ENCODE data around the gene DIMT1.

The DIMT1 gene

DNA sequence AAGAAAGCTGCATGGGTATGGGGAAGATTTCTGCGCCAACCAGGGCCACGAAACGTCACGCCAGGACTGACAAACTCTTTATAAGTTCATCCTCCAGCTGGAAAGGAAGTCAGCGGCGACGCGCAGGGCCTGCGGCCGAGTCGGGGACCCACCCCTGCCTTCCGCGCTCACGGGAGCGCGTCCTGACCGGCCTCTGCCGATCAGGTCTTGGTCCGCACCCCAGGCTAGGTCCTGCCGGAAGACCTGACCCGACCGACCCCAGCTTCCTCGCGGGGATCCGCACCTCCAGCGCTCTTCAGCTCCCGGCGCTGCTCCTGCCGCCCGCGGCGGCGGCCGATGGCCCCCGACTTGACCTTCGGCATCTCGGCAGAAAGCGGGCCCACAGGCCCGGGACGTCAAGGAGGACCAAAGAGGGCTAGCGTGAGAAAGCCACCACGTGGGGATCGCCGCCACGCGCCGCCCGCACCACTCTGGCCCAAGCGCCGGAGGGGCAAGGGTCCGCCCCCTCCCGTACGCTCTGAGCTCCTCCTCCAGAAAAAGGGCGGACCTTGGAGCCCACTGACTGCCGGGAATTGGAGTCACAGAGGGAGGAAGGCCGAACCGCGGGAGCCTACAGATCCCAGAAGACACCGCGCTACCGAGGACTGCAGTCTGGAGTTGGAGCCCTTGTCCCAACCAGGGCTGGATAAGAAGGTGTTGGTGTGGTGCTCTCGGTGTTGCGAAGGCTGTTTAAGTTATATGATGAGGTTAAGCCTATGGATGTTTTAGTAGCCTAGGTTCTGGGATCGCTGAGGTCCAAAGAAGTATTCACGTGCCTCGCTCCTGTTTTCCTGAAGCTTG is at the start of gene DIMT1:
DIMT1 (minus strand) TSS at position 495 of the 840 bp plus-strand sequence; CDS start at position 362, 133 bp downstream.
- DNase-seq (ENCODE audit: low read depth, low spot score): peak; percentile 87

DNA sequence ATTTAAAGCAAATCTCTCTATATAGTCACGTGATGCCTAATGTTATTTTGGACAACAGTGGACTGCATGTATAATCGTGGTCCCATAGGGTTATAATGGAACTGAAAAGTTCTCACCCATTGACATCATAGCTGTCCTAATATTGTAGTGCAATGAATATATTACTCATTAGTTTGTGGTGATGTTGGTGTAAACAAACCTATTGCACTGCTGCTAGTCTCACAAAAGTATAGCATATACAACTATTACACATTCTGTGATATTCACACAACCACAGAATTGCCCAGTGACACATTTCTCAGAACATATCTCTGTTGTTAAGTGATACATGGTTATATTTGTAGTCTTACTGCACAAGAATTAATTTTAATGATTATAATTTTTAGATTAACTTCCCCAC is 46.6 kb upstream of the DIMT1 start:
- DNase-seq (ENCODE audit: low read depth, low spot score): no peak

DNA sequence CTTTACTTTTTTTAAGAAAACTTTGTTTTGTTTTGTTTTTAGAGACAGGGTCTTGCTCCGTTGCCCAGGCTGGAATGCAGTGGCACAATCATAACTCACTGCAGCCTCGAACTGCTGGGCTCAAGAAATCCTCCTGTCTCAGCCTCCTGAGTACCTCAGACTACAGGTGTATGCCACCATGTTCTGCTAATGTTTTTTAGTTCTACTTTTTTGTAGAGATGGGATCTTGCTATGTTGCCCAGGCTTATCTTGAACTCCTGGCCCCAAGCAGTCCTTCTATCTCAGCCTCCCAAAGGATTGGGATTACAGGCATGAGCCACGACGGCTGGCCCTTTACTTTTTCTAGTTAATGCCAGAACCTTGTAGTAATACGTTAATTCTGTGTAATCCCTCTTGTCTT is 44.8 kb upstream of the DIMT1 start:
- DNase-seq (ENCODE audit: low read depth, low spot score): no peak

DNA sequence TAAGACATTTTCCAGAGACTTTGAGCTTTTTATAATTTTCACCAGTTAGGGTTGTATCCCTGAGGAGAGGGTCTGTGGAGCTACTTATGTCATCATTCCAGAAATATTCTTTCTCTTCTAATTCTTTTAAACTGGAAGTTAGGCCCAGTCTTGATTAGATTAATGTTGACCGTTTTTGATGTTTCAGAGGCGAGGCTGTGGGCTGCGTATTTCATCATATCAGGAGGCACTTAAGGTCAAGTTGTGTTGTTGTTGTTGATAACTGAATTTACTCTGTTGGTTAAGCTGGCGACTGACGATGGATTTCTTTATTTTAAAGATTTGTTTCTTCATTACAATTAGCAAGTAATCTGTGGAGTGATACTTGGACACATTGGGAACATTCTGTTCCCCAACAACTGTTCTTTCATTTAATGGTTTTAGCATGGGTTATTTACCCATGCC is 28.9 kb upstream of the DIMT1 start:
- DNase-seq (ENCODE audit: low read depth, low spot score): no peak

DNA sequence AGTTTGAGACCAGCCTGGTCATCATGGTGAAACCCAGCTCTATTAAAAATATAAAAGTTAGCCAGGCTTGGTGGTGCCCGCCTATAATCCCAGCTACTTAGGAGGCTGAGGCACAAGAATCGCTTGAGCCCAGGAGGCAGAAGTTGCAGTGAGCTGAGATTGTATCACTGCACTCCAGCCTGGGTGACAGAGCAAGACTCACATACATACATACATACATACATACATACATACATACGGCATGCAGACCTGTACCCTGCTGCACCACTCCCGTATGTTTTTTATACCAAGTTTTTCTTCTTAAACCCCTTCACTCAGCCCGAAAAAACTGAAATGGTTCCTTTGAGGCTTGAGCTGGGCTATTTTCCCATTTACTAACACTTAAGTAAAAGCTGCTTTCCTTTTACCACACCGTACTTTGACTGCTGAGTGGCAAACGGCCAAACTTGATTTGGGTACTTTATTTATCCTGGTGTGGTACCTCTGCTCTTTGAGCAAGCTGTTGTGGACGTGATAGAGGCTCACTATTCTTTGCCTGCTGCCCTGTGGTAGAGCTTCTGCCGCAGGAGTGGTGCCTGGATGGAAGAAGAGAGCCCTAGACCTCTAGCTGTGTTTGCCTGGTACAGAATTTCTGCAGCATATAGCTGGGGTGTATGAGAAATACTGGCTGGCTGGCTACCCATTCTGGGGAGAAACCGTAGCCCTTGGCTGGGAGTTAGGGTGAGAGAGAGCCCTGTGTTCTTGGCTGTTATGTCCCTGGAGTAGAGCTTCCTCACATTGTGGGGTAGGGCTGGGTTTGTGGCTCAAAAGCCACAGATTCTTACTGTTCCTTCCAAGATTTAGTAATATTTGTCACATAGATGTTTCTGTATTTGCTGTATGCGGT is 28.3 kb upstream of the DIMT1 start:
- DNase-seq (ENCODE audit: low read depth, low spot score): no peak

DNA sequence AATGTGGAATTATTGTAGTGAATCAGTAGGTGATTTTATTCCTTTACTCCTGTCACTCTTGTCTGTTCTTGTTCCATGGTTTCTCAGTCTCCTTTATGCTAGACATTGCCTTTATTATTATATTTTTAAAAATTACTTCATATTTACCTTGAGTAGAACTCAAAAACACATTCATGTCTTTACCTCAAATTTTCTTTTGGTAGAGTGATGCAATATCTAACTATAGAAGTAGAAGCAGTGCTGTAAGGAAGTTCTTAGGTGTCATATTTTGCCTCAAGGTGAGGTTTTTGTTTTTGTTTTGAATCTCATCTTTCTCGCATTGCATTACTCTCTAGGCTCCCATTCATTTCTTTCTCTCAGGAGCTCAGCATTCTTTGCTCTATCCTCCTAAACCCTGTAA is 21.1 kb upstream of the DIMT1 start:
- no peak for DNase-seq (ENCODE audit: low read depth, low spot score)

DNA sequence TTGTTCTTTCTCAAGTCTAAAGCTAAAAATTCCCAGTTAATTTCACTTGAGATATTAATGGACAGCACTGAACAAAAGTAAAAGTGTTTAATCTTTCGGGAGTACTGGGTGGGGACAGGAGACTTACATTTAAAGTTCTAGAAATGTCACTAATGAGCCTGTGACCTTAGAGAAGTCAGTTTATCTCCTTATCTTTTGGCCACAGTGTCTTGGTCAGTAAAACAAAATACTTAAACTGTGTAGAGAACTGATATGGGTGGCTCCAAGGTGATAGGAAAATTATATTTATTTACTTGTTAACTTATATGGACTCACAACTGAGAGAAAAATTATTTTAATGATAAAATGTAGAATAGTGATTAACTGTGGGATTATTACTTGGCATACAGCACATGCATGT is 17.7 kb upstream of the DIMT1 start:
- DNase-seq (ENCODE audit: low read depth, low spot score): no peak

DNA sequence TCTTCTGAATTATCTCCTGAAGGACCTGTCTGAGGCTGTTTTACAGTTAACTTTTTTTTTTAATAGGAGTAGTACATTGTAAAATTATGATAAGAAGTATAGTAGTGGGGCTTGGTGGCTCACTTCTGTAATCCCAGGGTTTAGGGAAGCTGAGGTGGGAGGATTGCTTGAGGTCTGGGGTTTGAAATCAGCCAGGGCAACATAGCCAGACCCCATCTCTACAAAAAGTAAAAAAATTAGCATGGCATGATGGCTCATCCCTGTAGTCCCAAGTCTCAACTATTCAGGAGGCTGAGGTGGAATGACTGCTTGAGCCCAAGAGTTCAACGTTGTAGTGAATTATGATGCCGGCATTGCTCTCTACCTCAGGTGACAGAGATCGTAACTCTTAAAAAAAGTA is 15.9 kb upstream of the DIMT1 start:
- DNase-seq (ENCODE audit: low read depth, low spot score): no peak

DNA sequence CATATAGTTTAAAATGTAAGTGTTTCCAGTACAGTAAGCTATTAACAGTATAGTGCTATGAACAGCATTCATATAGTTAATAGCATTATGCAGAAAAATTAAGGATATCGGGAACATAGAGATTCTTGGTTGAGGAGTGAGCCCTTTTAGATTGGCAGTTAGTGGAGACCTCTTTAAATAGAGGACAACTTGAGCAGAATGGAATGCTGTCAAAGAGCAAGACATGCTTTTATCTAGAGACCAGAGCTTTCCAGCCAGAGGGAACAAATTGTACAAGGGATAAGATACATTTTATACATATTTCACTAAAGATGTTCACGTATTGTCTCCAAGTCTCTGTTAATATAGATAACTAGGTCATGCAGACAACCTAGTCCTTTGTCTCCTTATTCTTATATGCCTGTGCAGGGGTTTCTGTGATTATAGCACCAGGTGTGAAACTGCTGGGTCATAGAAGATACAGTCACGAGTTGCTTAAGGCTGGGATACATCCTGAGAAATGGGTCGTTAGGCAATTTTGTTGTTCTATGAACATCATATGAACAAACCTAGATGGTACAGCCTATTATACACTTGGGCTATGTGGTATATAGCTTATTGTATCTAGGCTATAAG is 14.9 kb upstream of the DIMT1 start:
- no peak for DNase-seq (ENCODE audit: low read depth, low spot score)

DNA sequence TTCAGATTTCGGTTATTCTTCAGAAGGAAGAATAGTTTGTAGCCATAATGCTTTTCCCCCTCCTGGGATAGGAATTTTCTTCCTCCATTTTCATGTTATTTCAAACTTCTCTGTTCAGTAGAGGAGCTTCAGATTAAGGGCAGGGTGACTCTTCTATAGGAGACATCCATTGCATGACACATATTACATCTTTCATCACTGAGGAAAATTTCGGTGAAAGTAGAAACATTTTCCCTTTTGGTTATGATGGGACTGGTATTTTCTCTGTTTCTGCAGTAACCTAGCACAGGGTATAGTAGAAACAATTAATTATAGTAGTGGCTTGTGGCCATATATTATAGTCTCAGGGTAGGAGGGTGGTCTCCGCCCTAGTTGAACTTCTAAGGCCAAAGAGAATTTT is 10.0 kb upstream of the DIMT1 start:
- no peak for DNase-seq (ENCODE audit: low read depth, low spot score)

DNA sequence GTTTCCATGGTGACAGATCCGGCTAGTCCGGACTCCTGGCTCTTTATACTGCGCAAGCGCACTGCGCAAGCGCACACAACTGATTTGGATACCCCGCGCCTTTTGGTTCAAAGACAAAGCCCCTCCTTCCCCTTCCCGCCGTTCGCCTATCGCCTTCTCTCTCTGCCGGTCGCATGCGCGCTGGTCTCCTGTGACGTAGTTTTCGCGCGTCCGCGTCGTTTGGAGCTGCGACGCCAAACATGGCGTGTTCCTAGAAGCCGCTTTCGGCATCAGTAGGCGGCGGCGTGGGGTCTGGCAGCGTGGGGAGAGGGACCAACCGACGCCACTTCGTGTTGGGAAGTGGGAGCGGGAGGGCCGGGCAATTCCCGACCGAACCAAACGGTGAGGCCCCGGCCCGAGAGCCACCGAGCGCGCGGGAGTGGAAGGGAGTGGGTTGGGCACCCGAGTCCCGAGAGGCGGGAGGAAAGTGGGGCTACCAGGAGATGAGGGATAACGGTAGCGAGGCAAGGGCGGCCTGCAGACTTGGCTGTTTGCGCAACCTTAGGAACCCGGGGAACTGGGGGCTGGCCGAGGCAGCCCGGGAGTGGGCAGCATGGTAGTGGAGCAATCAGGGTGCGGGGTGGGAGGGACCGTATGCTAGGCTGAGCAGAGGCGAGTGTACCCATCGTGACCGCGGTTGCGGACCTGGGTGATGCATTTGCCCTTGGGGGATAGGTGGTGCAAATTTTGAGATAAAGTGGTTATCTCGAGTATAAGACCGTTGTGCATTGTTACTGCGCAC is 9.0 kb upstream of the DIMT1 start, which contains the start of gene IPO11:
IPO11 (plus strand) TSS at position 215 of the 781 bp plus-strand sequence. CDS start 24,517 bp downstream, outside the sequence.
- peak; percentile 96 for DNase-seq (ENCODE audit: low read depth, low spot score)

DNA sequence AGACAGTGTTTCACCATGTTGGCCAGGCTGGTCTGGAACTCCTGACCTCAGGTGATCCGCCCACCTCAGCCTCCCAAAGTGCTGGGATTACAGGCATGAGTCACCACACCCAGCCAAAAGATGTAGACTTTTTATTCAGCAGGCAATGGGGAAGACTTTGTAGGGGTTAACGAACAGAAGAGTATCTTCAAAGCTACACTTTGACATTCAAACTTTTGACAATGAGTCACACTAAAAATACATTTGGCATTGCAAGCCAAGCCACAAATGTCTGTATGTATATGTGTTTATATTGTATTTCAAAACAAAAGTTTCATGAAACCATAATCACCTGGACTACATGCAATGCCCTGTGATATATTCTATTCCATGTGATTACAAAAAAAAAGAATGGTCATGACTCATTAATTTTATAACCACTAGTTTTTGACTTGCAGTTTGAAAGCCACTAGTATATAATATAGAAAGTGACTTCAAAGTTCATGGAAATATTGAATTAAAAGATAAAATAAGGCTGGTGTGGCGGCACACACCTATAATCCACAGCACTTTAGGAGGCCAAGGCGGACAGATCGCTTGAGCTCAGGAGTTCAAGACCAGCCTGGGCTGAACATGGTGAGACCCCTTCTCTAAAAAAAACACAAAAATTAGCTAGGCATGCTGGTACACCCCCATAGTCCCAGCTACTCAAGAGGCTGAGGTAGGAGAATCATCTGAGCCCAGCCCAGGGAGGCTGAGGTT is 8.3 kb downstream of the DIMT1 start:
- DNase-seq (ENCODE audit: low read depth, low spot score): no peak

DNA sequence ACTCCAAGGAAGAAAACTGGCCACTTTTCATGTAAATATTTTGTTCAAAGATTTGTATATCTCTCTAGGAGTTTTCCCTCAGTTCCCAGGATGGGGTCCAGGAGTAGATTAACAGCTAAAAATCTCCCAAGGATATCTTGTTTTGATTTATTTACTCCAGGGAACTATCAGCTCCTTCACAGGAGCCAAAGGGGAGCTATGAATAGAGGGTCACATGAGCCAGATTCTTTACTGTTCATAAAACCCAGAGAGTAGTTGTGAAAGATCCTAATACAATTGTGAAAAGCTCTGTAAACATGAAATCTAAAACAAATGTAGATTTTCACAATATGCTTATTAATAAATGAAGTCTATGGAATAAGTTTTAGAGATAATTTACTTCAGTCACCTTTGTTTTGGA is 16.9 kb downstream of the DIMT1 start:
- no peak for DNase-seq (ENCODE audit: low read depth, low spot score)

DNA sequence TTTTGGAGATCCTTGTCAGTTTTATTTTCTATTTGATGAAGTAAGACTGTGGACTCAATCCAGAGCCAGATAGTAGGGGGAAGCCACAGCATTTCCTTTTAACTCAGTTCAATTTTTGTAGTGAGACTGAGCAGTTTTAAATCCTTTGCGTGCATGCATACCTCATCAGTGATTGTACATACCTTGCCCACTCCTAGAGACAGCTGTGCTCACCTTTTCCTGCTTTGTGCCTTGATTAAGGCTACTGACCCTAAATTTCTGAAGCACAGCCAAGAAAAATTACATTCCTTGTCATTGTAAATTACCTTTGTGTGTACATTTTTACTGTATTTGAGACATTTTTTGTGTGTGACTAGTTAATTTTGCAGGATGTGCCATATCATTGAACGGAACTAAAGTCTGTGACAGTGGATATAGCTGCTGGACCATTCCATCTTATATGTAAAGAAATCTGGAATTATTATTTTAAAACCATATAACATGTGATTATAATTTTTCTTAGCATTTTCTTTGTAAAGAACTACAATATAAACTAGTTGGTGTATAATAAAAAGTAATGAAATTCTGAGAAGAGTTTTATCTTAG is 17.8 kb downstream of the DIMT1 start:
- no peak for DNase-seq (ENCODE audit: low read depth, low spot score)

DNA sequence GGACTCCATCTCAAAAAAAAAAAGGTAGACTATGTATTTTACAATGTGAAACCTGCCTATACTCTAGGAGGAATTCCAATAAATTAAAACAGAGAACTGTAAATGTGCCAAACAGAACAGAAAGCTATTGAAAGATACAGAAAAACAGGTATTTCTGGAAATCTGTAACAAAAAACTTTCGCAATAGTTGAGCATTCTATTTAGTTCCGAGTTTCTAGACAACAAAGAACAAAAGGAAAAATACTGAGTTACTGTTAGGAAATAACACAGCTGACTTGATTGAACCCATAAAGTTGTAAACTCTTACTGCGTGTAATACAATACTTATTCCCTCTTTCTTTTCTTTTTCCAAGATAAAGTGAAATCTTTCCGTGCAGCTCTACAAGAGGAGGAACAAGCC is 18.6 kb downstream of the DIMT1 start:
- no peak for DNase-seq (ENCODE audit: low read depth, low spot score)

DNA sequence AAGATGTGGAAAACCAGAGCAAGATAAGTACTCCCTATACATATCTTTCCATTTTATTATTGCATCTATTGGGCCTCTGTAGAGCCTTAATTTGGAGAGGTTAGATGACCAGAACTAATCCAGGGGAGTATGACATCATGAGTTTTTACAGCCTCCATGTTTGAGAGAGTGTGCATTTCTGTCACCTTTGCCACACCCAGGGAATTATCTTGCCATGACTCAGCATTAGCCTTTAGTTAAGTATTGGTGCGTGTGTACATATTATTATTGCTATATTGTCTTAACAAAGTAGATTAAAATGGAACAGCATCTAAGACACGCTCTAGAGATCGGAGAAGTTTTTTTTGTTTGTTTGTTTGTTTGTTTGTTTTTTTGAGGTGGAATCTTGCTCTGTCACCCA is 27.6 kb downstream of the DIMT1 start:
- no peak for DNase-seq (ENCODE audit: low read depth, low spot score)

DNA sequence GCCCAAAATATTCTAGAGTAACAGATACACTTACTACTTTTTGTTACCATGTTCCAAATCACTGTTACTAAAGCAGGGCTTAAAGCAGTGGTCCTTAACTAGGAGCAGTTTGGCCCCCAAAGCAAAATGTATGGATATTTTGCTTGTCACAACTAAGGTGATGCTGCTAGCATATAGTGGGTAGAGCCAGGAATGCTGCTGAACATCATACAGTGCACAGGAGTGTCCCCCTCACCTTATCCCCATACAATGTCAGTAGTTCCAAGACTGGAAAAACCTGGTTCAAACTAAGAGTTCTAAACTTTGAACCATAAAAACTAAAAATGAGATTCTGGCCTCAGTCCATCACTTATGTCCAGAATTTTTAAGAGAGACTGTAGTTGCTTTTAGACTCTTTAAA is 28.1 kb downstream of the DIMT1 start:
- DNase-seq (ENCODE audit: low read depth, low spot score): no peak

DNA sequence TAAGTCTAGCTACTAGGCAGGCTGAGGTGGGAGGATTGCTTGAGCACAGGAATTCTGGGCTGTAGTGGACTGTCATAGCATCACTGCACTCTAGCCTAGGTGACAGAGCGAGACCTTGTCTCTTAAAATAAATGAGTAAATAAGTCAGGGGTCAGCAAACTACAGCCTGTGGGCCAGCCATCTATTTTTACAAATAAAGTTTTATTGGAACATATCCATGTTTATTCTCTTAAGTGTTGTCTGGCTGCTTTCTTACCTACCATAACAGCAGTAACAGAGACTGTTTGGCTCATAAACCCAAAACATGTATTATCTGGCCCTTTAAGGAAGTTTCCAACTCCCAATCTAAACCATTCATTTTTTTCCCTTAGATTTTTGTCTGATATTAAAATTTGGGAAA is 29.6 kb downstream of the DIMT1 start:
- no peak for DNase-seq (ENCODE audit: low read depth, low spot score)

DNA sequence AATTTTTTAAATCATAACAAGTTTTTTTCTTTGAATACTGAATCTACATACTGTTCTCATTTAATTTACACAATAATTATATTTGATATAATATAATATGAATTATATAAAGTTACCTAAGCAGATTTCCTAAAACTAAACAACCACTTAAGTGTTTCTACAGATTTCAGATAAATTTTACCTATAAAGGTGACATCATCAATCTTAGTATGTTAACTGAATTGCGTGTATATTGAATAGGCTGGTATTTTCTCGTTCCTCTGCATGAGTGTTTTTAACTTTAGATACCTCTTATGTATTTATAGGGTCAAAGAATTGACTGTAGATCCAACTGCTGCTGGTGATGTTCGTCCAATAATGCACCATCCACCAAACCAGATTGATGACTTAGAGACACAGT is 30.3 kb downstream of the DIMT1 start:
- no peak for DNase-seq (ENCODE audit: low read depth, low spot score)

DNA sequence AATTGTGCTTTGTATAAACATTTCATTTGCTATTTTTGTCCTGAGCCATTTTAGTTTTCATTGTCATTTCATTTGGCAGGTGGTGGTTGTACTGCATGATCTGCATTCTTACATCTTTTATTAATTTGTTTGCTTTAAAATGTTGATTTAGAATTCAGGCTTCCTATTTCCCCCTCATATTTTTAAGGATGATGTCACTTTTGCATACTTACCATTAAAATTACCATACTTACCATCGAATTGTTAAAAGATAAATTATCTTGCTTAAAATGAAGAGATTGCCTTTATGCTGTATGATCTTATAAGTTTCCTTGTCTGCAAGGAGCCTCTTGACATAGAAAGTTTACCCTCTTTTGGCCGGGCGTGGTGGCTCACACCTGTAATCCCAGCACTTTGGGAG is 31.1 kb downstream of the DIMT1 start:
- no peak for DNase-seq (ENCODE audit: low read depth, low spot score)
